AG08396 (cell line): ENCODE results near the gene CARHSP1.
A peak's percentile ranks its signal among the peaks of the same experiment; 100 is the strongest.
"Not testable (repeated sequence)": the region's sequence is repeated elsewhere in the genome, so short reads cannot be mapped to it uniquely, and the experiment has no call there.

Experiments used
- DNase-seq: peaks from one replicate; pipeline ENCODE4 v3.0.0; 2012; ENCODE audit warnings: low spot score, mixed read lengths

The CARHSP1 gene

GRCh38 chr16:8854298-8854948, 14.4 kb downstream of the CARHSP1 start:
- DNase-seq: no peak

GRCh38 chr16:8853611-8854010, 15.2 kb downstream of the CARHSP1 start:
- no peak for DNase-seq

DNA sequence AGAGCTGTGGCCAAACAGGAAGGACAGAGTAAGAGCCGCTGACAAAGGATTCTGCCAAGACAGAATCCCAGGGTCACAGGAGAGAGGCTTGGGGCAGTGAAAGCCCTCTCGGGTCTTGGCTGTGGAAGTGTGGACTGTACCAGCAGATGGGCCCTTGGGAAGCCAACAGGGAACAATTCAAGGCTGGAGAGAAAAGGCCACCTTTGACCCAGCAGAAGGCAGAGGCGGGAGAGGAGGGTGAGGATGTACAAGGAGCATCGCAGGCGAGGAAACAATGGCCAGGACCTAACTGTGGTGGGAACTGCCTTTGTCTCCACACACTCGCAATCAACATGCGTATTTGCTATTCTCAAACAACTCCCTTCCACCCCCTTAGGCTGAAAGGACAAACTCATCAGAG, 15.7 kb downstream of the CARHSP1 start:
- no peak for DNase-seq

DNA sequence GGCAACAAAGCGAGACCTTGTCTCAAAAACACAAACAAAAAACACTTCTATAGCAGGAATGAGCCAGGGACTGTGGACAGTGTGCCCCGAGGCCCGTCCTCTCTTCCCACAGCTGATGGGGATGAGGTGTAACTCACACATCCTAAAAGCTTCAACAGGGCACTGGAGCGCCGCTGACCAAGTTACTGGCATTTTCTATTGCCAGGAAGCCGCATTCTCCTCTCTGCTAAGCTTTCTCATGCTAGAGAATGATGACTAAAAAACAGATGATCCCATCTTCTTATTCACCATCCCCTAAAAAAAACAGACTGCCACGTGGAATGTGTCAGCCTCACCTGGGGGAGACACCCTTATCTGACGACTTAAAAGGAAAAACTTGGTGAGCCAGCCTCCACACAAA, 16.3 kb downstream of the CARHSP1 start:
- DNase-seq: no peak

GRCh38 chr16:8851761-8852403, 16.9 kb downstream of the CARHSP1 start:
- no peak for DNase-seq

DNA sequence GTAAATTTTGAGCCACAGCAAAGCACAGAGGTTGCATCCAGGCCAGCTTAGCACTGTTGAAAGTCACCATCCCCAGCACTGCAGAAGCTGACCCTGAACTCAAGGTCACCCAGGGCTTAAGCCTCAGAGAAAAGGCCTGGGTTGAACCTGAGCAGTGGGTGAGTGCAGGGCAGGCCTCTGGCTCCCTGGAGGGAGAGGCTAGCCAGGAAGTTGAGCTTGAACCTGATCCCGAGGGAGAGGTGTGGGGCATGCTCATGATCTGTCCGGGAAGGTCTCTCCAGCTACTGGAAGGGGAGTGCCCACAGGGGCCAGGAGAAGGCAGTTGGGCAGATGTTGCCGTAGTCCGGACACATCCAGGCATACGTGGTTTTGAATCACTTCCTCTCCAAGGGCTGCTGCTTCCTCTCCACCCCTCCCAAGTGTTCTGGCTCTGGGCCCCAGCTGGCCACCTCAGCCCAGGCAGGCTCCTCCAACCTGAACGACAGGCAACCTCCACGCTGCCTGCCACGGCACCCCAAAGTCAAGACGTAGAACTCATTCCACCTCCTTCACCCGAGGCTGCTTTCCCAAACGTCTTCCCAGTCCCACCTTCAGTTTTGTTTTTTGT, 18.4 kb downstream of the CARHSP1 start:
- DNase-seq: peak; percentile 38

DNA sequence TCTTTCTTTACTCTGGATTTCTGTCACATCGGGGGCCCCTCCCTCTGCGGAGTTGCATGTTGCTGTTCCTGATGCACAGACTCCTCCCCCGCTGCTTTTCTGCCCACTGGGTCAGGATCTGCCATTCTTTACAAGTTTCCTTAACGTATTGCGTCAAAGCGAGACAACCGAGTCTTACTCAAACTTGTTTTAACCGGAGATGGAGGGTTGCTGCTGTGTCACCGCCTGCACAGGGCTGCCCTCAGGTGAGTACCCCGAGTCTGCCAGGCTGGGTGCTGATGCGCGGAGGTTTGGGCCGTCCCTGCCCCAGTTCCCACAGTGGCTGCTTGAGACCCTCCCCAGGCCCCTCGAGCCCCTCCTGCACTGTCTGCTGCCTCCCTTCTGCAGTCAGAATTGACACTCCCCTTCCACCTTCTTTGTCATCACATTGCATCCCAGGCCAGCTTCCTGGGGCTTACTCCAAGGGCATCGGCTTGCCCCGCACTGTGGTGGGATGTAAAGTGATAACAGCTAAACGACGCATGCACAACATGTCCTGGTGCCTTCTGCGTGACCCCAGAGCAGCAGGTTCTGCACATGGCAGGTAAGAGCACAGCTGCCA, 19.3 kb downstream of the CARHSP1 start:
- no peak for DNase-seq

DNA sequence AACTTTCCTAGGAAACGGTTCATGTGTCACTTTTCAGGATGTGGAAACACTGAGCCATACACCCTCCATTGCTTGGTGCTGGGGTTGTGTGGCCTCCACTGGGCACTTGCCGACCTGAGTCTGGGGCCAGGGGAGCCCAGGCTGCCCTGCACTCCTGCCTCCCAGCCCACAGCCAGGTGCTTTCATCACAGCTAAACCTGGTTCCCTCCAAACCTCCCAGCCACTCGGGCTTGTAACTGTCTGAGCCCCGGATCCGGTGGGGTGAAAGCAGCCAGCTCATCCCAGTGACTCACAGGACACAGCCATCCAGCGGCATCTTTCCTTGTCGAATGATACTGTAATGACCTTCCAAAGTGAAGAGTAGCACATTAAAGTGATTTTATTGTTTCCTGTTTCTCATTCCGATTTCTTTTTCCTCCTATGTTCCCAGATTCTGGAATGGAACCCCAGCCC, 19.8 kb downstream of the CARHSP1 start:
- peak; percentile 59 for DNase-seq

GRCh38 chr16:8848231-8848938, 20.4 kb downstream of the CARHSP1 start:
- DNase-seq: no peak

- no peak for DNase-seq
Measured at GRCh38 chr16:8847623-8848022, 21.2 kb downstream of the CARHSP1 start.

- no peak for DNase-seq
Measured at GRCh38 chr16:8847145-8847544, 21.7 kb downstream of the CARHSP1 start.

DNA sequence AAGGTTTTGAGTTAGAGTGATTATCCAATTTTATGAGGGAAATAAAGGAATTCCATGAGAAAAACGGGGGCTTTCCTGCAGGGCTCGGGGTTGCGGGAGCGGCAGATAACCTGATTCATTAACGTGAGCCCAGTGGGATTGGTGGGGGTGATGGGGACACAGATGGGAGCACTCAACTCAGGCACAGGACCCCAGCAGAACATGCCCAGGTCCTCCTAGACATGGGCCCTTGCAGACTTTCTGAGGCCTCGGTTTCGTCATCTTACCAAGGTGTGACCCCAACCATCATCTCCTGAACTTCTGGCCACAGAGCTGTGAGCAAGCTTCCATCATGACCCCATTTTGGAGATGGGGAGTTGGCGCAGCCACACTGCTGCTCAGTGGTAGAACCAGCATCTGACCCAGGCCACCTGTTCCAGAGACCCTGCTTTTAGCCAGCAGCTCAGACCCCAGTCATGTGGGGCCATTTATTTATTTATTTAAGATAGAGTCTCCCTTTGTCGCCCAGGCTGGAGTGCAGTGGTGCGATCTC, 22.3 kb downstream of the CARHSP1 start:
- DNase-seq: no peak

- no peak for DNase-seq
Measured at GRCh38 chr16:8845699-8846298, 23.0 kb downstream of the CARHSP1 start.

DNA sequence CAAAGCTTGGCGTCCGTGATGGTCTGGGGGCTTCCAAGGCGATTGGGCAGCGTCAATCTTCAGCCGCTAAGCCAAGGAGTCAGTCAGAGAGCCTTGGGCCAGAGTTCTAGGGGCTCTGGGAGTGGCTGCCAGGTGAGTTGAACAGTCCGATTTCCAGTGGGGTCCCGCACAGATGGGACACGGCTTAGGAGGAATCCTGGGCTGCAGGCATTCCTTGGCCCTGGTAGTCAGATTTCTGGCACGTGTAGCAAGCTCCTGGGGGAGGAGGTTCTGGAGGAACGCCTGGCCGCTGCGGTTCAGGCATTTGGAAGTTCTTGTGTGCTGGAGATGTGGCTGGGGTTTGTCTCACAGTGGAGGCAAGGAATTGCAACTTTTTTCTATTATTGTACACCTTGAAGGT, 25.5 kb downstream of the CARHSP1 start:
- DNase-seq: not testable (repeated sequence)

- DNase-seq: not testable (repeated sequence)
Measured at GRCh38 chr16:8842016-8842415, 26.8 kb downstream of the CARHSP1 start.

DNA sequence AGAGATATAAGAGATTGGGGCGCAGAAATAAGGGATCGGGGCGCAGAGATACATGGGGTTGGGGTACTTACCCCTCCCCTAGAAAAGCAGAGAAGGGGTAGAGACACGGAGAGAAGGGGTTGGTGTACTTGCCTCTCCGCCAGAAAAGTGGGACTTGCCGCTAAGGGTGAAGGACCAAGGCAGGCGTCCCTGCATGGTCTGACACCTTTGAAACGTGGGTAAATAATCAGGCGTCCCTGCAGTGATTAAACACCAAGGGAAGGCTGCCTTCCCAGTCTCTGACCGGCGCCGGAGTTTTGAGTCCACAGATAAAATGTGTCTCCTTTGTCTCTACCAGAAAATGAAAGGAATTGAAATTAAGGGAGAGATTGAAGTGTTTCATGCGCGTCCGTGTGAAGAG, 31.2 kb downstream of the CARHSP1 start:
- not testable (repeated sequence) for DNase-seq

- not testable (repeated sequence) for DNase-seq
Measured at GRCh38 chr16:8836797-8837196, 32.0 kb downstream of the CARHSP1 start.

- DNase-seq: no peak
Measured at GRCh38 chr16:8832717-8833105, 36.1 kb downstream of the CARHSP1 start.

GRCh38 chr16:8831871-8832716, 36.7 kb downstream of the CARHSP1 start:
- no peak for DNase-seq

- no peak for DNase-seq
Measured at GRCh38 chr16:8831450-8831849, 37.4 kb downstream of the CARHSP1 start.
